Endometrium (tissue), 2 donors: ENCODE measurements around the gene KDSR.

Experiments
- FAIRE-seq: peaks from 2 replicates; lab custom pipeline; 2012; peaks lifted over from hg19 to GRCh38; lab: Jason Lieb, UNC
- donor health status: control.
- donor health status: control.

KDSR gene

DNA sequence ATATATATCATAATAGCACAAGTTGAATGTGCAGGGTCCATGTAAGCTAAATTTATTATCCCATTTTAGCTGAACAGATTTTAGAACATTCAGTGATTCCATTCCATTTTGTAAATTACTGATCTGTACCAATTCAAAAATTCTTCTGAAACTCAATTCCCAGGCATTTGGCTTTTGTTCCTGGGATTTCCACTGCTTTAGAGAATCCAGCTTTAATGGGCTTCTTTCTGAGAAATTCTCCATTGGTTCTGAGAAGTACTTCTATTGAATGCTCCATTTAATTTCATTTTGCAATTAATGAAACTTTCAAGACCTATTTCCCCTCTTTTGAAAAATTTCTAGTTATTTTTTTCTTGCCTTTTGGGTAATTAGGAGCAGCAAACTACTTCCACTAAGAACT is 84.2 kb downstream of the KDSR start:
- FAIRE-seq = no peak
